A549 (cell line): ENCODE results near the gene CCDC197.

Experiments used
- CHD4 ChIP-seq: fragments of 200-600 bp; sonication (generic); IDR thresholded peaks from 2 replicates; pipeline ENCODE4 v1.6.1; 2016; ENCODE audit warnings: antibody characterized with exemption, mild to moderate bottlenecking, borderline replicate concordance
- CTCF ChIP-seq: fragments of >200 bp; sonication (Bioruptor Twin); formaldehyde crosslinking; IDR thresholded peaks from 3 replicates; pipeline ENCODE4 v1.5.1; 2016
- ELK1 ChIP-seq: fragments of 150-350 bp; IDR thresholded peaks from 2 replicates; pipeline ENCODE4 v1.6.1; 2014; ENCODE audit warnings: low read depth, mild to moderate bottlenecking, low read length
- MAFK ChIP-seq: fragments of 450-650 bp; IDR thresholded peaks from 2 replicates; pipeline ENCODE4 v1.6.1; 2014; ENCODE audit not compliant: partially characterized antibody
- POLR2A ChIP-seq: IDR thresholded peaks from 2 replicates; pipeline ENCODE4 v1.6.1; 2012; ENCODE audit warnings: mild to moderate bottlenecking, low read length
- RAD21 ChIP-seq, 2 experiments: fragments of >200 bp in 1 of 2; sonication (Bioruptor Twin) in 1 of 2; formaldehyde crosslinking in 1 of 2; IDR thresholded peaks in 1 of 2; conservative IDR thresholded peaks in 1 of 2; 2 replicates in 1 of 2; 3 replicates in 1 of 2; pipeline ENCODE4 v1.6.1; 2012 to 2018; ENCODE audit warnings: inconsistent platforms in 1 of 2
- USF2 ChIP-seq: fragments of 450-650 bp; IDR thresholded peaks from 2 replicates; pipeline ENCODE4 v1.6.1; 2014; ENCODE audit warnings: antibody characterized with exemption

GRCh38 chr14:93970965-93971634, 26.0 kb upstream of the CCDC197 start:
- TF ChIP-seq POLR2A (no peak), CTCF (no peak), ELK1 (no peak), MAFK (no peak), RAD21 (conservative IDR thresholded peaks at IDR 0.05 in 1 of 2, IDR thresholded peaks at IDR 0.05 in 1 of 2) (no peak; a peak in 1 of 5 replicates), CHD4 (no peak), USF2 (no peak)
